ENCODE data around the gene CACNA2D4.

Gene CACNA2D4

GRCh38 chr12:1758887-1759286, 159.6 kb downstream of the CACNA2D4 start:
- Histone ChIP-seq H3K4me3 (ENCODE audit: low read length) (no peak overlapping the region), H3K4me1 (ENCODE audit: insufficient read depth, low read length) (no peaks in the 10 kb centered on the region; the same call in 1 of the 2 replicates), H3K27ac (ENCODE audit: low read length) (no peak overlapping the region)

GRCh38 chr12:1758376-1758775, 160.1 kb downstream of the CACNA2D4 start:
- Histone ChIP-seq H3K27me3 (ENCODE audit: insufficient read depth, low read length) (no peaks in the 10 kb centered on the region), H3K36me3 (ENCODE audit: insufficient read depth, low read depth, low read length) (peaks cover 37% of the 10 kb centered on the region), H3K9me3 (ENCODE audit: insufficient read depth, low read depth, low read length) (no peaks in the 10 kb centered on the region), H3K4me1 (ENCODE audit: insufficient read depth, low read length) (no peaks in the 10 kb centered on the region; the same call in 1 of the 2 replicates), H3K9ac (ENCODE audit: low read depth, low read length) (no peak overlapping the region), H3K4me3 (ENCODE audit: low read length) (no peak overlapping the region), H3K27ac (ENCODE audit: low read length) (no peak overlapping the region)

More at GRCh38 chr12:1758887-1759286, 159.6 kb downstream of the CACNA2D4 start:
- no peak overlapping the region for H3K9ac ChIP-seq (ENCODE audit: low read depth, low read length)
- no peaks in the 10 kb centered on the region for H3K27me3 ChIP-seq (ENCODE audit: insufficient read depth, low read length)
- H3K36me3 ChIP-seq (ENCODE audit: insufficient read depth, low read depth, low read length): peaks cover 37% of the 10 kb centered on the region
- H3K9me3 ChIP-seq (ENCODE audit: insufficient read depth, low read depth, low read length): no peaks in the 10 kb centered on the region

GRCh38 chr12:1750300-1750699, 168.2 kb downstream of the CACNA2D4 start:
- Histone ChIP-seq H3K36me3 (ENCODE audit: insufficient read depth, low read depth, low read length) (peaks cover 3% of the 10 kb centered on the region; the same call in 1 of the 2 replicates), H3K9ac (ENCODE audit: low read depth, low read length) (no peak overlapping the region), H3K27ac (ENCODE audit: low read length) (no peak overlapping the region), H3K4me3 (ENCODE audit: low read length) (no peak overlapping the region), H3K4me1 (ENCODE audit: insufficient read depth, low read length) (no peaks in the 10 kb centered on the region), H3K27me3 (ENCODE audit: insufficient read depth, low read length) (no peaks in the 10 kb centered on the region), H3K9me3 (ENCODE audit: insufficient read depth, low read depth, low read length) (peaks cover 8% of the 10 kb centered on the region; the same call in 1 of the 2 replicates)

GRCh38 chr12:1749019-1749418, 169.4 kb downstream of the CACNA2D4 start:
- no peaks in the 10 kb centered on the region for H3K4me1 ChIP-seq (ENCODE audit: insufficient read depth, low read length)
- no peak overlapping the region for H3K9ac ChIP-seq (ENCODE audit: low read depth, low read length)
- no peak overlapping the region for H3K4me3 ChIP-seq (ENCODE audit: low read length)
- H3K9me3 ChIP-seq (ENCODE audit: insufficient read depth, low read depth, low read length): peaks cover 8% of the 10 kb centered on the region; the same call in 1 of the 2 replicates
- H3K27me3 ChIP-seq (ENCODE audit: insufficient read depth, low read length): no peaks in the 10 kb centered on the region
- H3K27ac ChIP-seq (ENCODE audit: low read length): no peak overlapping the region
- H3K36me3 ChIP-seq (ENCODE audit: insufficient read depth, low read depth, low read length): no peaks in the 10 kb centered on the region

GRCh38 chr12:1747609-1748008, 170.8 kb downstream of the CACNA2D4 start:
- Histone ChIP-seq H3K27me3 (ENCODE audit: insufficient read depth, low read length) (no peaks in the 10 kb centered on the region), H3K4me1 (ENCODE audit: insufficient read depth, low read length) (no peaks in the 10 kb centered on the region), H3K9ac (ENCODE audit: low read depth, low read length) (no peak overlapping the region), H3K4me3 (ENCODE audit: low read length) (no peak overlapping the region), H3K27ac (ENCODE audit: low read length) (no peak overlapping the region), H3K36me3 (ENCODE audit: insufficient read depth, low read depth, low read length) (no peaks in the 10 kb centered on the region), H3K9me3 (ENCODE audit: insufficient read depth, low read depth, low read length) (peaks cover 8% of the 10 kb centered on the region; the same call in 1 of the 2 replicates)

- Histone ChIP-seq H3K4me3 (ENCODE audit: low read length) (no peak overlapping the region; the same call in 1 of the 2 replicates), H3K27ac (ENCODE audit: low read length) (no peak overlapping the region), H3K4me1 (ENCODE audit: insufficient read depth, low read length) (peaks cover 11% of the 10 kb centered on the region), H3K9ac (ENCODE audit: low read depth, low read length) (no peak overlapping the region), H3K9me3 (ENCODE audit: insufficient read depth, low read depth, low read length) (peaks cover 8% of the 10 kb centered on the region; the same call in 1 of the 2 replicates), H3K36me3 (ENCODE audit: insufficient read depth, low read depth, low read length) (no peaks in the 10 kb centered on the region), H3K27me3 (ENCODE audit: insufficient read depth, low read length) (no peaks in the 10 kb centered on the region)
Observed at GRCh38 chr12:1744932-1745331, 173.5 kb downstream of the CACNA2D4 start.
